GM18951 (cell line): ENCODE data around the gene DHFR2.
"Not testable (repeated sequence)": the region's sequence is repeated elsewhere in the genome, so short reads cannot be mapped to it uniquely, and the experiment has no call there.

Experiments
- POLR2A ChIP-seq: IDR thresholded peaks from 4 replicates; pipeline ENCODE4 v1.6.1; 2011; ENCODE audit warnings: mild to moderate bottlenecking; ENCODE audit not compliant: insufficient read length, insufficient read depth; ENCODE audit errors: extremely low read depth
- in situ Hi-C: fragments of 300-500 bp; cut with MboI; formaldehyde crosslinking; loops from one replicate; pipeline ENCODE4 v1.12.0; 2022; ENCODE audit warnings: low sequenced_read_pairs, mixed read lengths, inconsistent platforms; ENCODE audit not compliant: unreplicated experiment

The DHFR2 gene

DNA sequence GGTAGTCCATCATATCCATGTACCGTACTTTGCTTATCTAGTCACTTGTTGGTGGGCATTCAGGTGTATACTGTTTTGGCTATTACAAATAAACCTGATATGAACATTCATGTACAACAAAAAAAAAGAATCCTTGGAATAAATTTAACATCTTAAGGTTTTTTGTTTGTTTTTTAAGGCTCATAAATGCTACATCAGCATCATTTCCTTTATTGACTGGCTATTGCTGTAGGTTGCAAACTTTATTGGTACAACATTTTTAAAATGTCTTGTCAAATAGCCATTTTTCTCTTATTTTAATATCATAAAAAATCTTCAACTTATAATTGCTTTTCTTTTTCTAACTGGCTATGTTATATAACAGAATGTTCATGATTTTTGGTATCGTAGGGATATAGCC is 16.2 kb downstream of the DHFR2 start:
- in situ Hi-C loops: no loop called here
- no peak for TF ChIP-seq POLR2A

DNA sequence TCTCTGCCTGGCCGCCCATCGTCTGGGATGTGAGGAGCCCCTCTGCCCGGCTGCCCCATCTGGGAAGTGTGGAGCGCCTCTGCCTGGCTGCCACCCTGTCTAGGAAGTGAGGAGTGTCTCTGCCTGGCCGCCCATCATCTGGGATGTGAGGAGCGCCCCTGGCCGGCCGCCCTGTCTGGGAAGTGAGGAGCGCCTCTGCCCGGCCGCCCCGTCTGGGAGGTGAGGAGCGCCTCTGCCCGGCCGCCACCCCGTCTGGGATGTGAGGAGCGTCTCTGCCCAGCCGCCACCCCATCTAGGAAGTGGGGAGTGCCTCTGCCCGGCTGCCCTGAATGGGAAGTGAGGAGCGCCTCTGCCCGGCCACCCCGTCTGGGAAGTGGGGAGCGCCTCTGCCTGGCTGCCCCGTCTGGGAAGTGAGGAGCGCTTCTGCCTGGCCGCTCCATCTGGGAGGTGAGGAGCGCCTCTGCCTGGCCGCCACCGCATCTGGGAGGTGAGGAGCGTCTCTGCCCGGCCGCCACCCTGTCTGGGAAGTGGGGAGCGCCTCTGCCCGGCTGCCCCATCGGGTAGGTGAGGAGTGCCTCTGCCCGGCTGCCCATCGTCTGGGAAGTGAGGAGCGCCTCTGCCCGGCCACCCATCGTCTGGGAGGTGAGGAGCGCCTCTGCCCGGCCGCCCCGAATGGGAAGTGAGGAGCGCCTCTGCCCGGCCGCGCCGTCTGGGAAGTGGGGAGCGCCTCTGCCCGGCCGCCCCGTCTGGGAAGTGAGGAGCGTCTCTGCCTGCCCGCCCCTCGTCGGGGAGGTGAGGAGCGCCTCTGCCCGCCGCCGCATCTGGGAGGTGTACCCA is 18.4 kb downstream of the DHFR2 start:
- in situ Hi-C loops: not testable (repeated sequence)

DNA sequence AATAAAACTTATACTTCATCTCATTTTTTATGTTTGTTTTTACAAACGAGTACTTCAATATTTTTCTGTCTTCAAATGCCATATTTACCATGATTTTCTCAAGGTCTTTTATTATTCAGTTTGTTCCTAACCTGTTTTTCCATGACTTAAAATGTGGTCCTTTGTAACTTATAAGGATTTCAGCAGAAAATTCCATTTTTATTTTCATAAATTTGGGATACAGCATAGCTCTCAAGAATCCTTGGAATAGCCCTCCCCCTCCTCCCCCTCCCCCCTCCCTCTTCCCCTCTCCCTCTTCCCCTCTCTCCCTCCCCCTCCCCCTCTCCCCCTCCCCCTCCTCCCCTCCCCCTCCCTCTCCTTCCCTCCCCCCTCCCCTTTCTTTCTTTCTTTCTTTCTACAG is 19.4 kb downstream of the DHFR2 start:
- TF ChIP-seq POLR2A: no peak
- in situ Hi-C loops: no loop called here

DNA sequence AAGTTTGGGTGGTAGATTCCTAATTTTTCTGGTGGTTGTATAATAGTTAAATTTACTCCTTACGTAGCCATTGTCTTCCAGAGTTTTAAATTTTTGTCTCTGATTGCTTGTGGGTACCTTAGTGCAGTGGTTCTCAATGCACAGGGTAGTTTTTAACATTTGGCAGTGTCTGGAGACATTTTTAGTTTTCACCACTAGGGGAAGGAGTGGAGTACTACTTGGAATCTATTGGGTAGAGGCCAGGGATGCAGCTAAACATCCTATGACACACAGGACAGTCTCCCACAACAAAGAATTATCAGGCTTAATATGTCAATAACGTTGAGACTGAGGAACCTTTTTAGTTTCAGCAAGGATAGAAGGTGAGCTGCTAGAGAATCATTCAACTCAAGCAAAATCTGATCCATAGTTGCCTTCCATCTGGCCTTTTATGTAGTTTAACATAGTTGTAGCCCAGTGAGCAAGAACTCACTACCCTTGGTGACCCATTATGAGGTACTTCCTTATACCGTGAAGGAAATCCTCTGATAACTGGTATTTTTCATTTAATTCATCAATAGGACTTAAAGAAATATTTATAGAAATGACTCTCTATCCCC is 25.7 kb downstream of the DHFR2 start:
- in situ Hi-C loops: no loop called here
- TF ChIP-seq POLR2A: no peak

DNA sequence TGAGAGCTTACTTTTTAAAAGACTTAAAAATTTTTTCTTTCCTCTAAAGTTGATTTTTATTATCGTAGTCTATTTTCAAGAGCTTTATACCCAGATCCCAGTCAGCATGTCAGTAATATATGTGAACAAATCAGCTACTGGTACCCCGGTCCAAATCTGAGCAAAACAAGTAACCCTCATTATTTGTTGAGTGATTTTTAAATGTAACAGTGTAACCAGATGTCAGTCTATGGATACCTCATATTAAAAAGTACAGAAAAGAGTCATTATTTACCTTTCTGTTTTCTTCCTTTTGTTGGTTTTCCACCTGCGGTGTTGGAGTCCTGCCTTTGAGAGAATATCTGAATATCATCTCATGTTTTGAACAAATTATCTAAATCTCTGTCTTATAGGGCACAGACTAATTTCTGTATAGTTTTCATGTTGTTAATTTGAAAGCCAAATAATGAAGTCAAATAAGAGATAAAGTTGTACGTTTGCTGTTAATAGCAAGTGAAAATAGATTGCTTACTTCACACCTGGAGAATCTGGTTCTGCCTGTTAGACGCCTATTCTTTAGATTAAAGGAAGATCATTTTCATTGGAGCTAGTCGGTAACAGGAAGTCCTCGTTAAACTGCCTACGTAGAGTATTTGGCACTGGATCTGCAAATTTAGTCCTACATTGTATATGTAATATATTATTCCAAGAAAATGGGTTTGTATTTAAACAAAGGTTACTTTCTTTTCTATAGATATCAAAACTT is 34.5 kb downstream of the DHFR2 start, which contains the start of gene STX19:
Gene STX19, minus strand, starts transcription at position 505 of the 745 bp plus-strand sequence. CDS start 13,328 bp downstream, outside the sequence.
- in situ Hi-C loops: no loop called here

DNA sequence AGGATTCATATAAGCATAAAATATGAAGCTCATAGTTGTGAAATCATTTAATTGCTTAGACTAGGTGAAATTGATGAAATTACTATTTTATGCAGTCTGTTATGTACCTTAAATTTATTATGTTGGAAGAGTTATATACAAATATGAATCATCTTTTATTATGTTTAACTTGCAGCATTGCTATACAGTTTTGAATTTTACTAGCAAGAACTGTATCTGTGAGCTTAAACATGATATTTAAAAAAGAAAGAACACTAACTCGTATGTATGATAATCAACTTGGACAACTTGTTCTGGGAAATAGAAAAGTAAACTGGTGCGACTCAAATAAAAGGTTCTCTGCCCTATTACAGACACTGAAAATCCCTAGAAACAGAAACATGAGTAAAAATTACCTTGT is 36.1 kb downstream of the DHFR2 start:
- in situ Hi-C loops: no loop called here
- no peak for TF ChIP-seq POLR2A

More for the DNA sequence above, 34.5 kb downstream of the DHFR2 start, which contains the start of gene STX19:
- no peak for TF ChIP-seq POLR2A

DNA sequence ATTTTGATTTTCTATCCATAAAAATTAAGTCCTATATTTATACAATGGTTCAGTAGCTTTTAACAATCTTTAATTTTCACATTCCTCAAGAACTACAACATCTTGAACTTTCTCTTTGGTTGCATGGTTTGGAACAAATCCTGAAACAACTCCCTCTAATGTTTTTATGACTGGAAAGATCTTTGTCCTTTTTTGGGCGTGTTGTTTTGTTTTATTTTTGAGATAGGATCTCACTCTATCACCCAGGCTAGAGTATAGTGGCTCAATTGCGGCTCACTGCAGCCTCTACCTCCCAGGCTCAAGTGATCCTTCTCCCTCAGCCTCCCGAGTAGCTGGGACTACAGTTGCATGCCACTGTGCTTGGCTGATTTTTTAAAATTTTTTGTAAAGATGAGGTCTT is 38.3 kb downstream of the DHFR2 start:
- in situ Hi-C loops: no loop called here
- no peak for TF ChIP-seq POLR2A

DNA sequence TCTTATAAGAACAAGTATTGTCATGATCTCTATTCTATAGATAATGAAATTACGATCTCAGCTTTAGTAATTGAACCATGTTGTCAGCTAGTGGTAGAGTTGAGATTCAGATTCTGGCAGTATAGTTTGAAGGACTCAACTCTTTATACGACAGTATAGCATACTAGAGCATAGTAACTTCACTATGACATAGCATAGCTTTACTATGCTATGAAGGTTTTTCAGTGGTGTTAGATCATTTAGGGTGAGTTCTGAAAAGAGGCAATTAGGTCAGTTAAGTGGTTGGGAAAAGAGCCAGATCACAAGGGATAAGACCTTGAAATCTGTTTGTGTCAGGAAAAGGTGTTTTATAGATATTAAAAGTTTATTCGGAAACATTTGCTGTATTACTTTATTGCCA is 42.4 kb downstream of the DHFR2 start:
- in situ Hi-C loops: no loop called here
- TF ChIP-seq POLR2A: no peak

DNA sequence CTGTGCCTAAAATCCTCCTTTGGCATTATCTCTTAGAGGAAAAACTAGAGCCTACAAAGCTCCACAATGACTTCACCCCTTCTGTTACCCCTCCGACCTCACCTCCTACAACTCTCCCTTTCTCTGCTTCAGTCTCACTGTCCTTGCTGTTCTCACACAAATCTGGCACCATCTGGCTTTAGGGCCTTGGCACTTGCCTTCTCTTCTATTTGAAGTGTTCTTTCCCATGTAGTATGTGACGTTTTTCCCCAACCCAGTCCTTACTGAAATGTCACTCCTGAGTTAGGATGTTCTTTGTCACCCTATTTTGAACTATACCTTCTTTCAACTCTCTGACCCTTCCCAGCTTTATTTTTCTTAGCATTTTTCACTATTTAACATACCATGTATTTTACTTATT is 43.1 kb downstream of the DHFR2 start:
- no peak for TF ChIP-seq POLR2A
- in situ Hi-C loops: no loop called here

DNA sequence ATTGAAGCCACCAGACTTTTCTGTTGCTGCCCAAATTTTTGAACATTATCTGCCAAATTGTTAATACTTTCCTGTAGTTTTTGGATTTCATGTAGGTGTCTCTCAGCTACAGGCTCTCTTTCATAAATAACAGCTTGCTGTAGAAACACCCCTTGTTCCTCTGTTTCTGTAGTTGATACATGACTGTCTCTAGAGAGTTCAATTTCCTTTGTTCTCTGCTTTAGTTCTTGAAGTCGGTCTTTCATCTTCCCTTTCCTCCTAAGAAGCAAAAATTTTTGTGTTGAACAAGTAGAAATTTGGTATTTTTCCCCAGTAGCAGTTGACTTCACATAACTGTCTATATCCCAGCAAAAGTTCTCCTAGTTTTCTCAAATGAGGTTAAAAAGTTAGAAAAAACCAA is 47.7 kb downstream of the DHFR2 start:
- TF ChIP-seq POLR2A: no peak
- in situ Hi-C loops: no loop called here

DNA sequence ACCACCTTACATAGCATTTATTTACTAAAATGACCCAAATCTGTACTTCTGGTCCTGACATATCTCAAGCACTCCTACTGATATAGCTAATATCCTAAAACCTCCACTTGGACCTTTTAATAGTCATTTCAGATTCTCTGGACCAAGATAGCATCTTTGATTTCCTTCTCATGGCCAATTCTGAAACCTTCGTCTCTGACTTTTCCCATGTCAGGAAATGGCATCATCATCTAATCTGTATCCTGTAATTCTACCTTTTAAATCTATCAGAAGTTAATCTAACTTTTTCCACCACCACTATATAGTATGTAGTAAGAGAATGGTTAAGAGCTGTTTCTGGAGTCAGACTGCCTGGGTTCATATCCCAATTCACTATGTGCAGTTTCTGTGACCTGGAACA is 50.5 kb downstream of the DHFR2 start:
- in situ Hi-C loops: no loop called here
- TF ChIP-seq POLR2A: no peak

DNA sequence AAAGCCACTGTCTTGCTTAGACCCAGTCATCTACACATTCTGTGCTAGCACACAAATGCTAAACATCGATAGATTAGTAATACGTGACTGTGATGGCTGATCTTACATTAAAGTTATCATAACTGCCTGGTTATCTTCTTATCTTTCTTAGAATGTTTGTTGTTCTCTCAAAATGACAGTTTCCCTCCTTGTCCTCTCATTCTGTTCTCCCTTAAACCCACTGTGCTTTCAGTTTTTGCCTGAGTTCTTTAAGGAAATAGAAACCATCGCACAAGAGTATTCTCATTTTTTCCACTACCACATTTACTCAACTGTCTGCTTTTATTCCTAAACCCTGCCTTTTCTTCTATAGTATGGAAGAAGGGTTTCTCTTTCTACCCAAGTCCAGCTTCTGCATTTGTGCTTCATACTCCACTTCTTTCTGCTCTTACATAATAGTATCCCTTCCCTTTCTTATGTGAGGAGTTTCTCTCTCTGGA is 51.4 kb downstream of the DHFR2 start:
- in situ Hi-C loops: no loop called here
- TF ChIP-seq POLR2A: no peak

DNA sequence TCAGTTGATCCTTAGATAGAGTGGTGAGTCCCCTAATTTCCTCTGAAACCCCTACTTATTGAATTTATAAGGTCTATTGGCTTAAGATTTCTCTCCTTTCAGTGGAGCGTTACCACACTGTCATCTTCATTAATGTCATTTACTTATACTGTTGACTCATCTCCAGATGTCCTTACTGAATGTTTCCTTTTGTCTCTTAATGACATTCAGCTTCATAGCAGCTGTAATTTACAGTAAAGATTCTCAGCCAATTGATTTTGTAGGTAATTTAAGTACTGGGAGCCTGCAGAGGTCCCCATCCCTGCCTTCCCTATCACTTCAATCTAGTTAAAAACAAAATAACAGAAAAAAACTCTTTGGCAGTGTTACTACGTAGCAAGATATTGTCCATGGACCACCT is 53.1 kb downstream of the DHFR2 start:
- no peak for TF ChIP-seq POLR2A
- in situ Hi-C loops: no loop called here
